GM18517 (cell line): Measurements from ENCODE around the gene AKR1A1.
"Not testable (repeated sequence)": the region's sequence is repeated elsewhere in the genome, so short reads cannot be mapped to it uniquely, and the experiment has no call there.

ENCODE experiments used
- ATAC-seq: cut with Tn5 transposase; IDR thresholded peaks from one replicate; pipeline ENCODE4 v1.9.1; 2021; ENCODE audit warnings: mild to moderate bottlenecking, moderate library complexity; ENCODE audit not compliant: unreplicated experiment

Gene AKR1A1

GRCh38 chr1:45550401-45551351 lies at the start of gene AKR1A1:
TSS of gene AKR1A1 (plus strand) at chr1:45550826. CDS start at chr1:45561795, 10,969 bp downstream.
- ATAC-seq, result peak; percentile 76

- ATAC-seq, result no peak
Measured at GRCh38 chr1:45501505-45501859, 49.1 kb upstream of the AKR1A1 start.

DNA sequence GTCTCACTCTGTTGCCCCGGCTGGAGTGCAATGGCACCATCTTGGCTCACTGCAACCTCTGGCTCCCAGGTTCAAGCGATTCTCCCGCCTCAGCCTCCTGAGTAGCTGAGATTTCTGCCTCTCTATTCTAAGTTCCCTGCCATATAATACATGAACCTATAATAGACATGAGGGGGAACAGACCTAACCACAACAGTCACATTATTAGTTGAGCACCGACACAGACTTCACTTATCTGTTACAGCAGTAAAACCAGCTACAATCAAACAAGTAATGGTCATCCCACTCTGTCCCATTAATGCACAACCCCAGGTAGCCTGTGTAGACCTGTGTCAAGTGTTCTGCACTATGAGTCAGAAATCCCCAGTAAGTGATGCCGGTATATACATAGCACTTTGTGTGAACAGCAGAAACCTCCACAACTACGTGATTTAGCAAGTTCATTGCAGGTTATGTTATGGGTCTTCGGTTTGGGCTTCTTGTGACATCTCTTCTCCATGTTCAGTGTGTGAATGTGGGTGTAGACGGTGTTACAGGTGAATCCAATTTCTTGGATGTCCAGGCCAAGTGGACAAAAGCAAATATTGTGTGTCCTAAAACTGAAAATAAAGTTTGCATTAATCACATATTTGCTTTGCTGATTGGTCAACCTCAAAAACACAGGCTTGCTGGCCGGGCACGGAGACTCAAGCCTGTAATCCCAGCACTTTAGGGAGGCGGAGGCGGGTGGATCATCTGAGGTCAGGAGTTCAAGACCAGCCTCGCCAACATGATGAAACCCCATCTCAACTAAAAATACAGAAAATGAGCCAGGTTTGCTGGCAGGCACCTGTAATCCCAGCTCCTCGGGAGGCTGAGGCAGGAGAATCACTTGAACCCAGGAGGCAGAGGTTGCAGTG lies 46.9 kb upstream of the AKR1A1 start:
- ATAC-seq, result no peak

- ATAC-seq, result no peak
Measured at GRCh38 chr1:45507195-45507594, 43.4 kb upstream of the AKR1A1 start.

GRCh38 chr1:45507893-45508292 lies 42.7 kb upstream of the AKR1A1 start:
- no peak for ATAC-seq

DNA sequence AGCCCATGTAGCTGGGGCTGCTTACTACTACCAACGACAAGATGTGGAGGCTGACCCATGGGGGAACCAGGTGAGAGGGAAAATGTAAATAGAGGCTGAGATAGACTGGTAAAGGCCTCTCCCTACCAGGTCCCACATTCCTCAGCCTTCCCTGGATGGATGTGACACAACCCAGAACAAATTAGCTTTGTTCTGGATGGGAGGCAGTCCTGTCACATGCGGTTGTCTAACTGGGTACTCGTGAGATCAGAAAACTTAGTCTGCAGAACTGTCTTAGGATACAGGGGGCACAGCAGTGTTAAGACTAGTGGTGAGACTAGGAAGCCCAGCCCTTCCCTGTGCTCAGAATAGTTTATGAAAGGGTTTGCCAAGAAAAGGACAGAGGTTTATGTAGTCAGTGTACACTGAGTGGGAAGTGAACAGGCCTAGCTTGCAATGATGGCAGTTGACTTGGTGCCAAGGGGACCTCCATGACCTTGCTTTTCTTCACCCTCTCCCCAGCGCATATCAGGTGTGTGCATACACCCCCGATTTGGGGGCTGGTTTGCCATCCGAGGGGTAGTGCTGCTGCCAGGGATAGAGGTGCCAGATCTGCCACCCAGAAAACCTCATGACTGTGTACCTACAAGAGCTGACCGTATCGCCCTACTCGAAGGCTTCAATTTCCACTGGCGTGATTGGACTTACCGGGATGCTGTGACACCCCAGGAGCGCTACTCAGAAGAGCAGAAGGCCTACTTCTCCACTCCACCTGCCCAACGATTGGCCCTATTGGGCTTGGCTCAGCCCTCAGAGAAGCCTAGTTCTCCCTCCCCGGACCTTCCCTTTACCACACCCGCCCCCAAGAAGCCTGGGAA lies 42.1 kb upstream of the AKR1A1 start:
- no peak for ATAC-seq

DNA sequence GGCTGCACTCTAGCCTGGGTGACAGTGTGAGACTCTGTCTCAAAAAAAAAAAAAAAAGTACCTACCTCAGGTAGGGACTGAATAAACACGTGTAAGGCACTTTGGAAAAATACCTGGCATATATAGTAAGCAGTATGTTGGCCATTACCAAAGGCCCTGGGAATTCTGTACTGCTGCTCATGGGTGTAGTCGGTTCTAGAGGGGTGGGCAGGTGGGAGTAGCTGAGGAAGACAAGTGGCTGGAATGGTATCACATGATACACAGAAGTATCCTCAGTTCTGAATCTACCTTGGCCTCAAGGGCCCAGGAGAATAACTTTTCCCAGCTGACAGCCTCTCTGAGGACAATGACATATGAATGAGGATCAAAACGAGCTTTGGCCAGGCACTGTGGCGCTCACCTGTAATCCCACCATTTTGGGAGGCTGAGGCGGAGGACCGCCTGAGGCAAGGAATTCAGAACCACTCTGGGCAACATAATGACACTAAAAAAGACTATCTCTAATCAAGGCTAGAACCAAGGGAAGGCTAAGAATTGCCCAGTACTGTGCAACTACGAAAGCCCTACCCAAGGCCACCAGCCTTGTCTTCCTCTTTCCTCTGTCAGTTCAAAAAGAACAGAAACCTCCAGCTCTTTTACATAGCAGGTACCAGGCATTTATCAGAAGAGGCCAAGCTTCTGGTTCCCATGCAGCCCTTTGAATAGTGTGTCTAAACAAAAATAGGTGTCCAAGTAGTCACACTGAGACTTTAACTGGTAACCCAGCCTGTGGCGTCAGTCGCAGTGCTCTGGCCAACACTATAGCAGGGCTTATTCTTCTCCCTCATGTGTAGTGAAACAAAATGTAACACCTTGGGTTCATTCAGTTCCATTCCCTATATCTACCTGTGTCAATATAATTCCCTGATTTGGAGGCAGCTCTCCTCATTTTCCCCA lies 40.3 kb upstream of the AKR1A1 start:
- no peak for ATAC-seq

DNA sequence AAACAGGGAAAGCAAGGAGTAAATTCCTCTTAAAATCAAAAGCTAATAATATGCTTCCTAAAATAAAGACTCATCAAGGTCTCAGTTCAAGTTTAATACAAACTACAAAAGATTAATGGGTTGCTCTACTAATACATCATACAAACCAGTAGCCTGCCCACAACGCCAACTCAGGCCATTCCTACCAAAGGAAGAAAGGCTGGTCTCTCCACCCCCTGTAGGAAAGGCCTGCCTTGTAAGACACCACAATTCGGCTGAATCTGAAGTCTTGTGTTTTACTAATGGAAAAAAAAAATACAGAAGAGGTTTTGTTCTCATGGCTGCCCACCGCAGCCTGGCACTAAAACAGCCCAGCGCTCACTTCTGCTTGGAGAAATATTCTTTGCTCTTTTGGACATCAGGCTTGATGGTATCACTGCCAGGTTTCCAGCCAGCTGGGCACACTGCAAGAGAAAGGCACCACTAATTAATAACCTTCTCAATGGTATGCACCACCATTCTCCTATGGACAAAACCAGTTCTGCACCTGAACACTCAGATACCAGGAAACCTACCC lies 39.6 kb upstream of the AKR1A1 start:
- ATAC-seq, result no peak

- no peak for ATAC-seq
Measured at GRCh38 chr1:45512641-45513054, 38.0 kb upstream of the AKR1A1 start.

DNA sequence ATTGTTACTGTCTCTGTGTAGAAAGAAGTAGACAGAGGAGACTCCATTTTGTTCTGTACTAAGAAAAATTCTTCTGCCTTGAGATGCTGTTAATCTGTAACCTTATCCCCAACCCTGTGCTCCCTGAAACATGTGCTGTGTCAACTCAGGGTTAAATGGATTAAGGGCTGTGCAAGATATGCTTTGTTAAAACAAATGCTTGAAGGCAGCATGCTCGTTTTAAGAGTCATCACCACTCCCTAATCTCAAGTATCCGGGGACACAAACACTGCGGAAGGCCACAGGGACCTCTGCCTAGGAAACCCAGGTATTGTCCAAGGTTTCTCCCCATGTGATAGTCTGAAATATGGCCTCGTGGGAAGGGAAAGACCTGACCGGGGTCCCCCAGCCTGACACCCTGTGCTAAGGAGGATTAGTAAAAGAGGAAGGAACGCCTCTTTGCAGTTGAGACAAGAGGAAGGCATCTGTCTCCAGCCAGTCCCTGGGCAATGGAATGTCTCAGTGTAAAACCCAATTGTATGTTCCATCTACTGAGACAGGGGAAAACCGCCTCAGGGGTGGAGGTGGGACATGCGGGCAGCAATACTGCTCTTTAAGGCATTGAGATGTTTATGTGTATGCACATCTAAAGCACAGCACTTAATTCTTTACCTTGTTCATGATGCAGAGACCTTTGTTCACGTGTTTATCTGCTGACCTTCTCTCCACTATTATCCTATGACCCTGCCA lies 36.9 kb upstream of the AKR1A1 start:
- not testable (repeated sequence) for ATAC-seq

- no peak for ATAC-seq
Measured at GRCh38 chr1:45516036-45516435, 34.6 kb upstream of the AKR1A1 start.

DNA sequence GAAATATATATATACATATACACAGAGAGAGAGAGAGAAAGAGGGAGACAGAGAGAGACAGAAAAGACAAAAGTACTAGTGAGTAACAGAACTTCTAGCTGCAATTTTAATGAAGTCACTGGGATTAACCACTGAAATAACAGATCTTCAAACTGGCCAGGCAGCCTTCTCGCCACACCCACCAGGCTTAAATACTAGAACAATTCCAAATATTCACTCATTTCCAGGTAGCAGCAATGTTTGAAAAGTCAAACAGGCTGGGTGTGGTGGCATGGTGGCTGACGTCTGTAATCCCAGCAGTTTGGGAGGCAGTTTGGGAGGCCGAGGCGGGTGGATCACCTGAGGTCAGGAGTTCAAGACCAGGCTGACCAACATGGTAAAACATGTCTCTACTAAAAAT lies 34.2 kb upstream of the AKR1A1 start:
- no peak for ATAC-seq

DNA sequence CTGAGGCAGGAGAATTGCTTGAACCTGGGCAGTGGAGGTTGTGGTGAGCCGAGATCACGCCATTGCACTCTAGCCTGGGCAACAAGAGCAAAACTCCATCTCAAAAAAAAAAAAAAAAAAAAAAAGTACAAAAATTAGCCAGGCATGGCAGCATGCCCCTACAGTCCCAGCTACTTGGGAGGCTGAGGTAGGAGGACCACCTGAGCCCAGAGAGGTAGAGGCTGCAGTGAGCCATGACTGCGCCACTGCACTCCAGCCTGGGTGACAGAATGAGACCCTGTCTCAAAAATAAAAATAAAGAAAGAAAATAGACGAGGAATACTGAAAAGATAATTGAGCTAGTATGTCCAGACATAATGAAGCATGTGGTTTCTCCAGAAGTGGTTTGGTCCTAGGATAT lies 32.3 kb upstream of the AKR1A1 start:
- not testable (repeated sequence) for ATAC-seq

GRCh38 chr1:45518910-45519309 lies 31.7 kb upstream of the AKR1A1 start:
- no peak for ATAC-seq

GRCh38 chr1:45519774-45520173 lies 30.9 kb upstream of the AKR1A1 start:
- ATAC-seq, result not testable (repeated sequence)

GRCh38 chr1:45521413-45522323 lies 29.0 kb upstream of the AKR1A1 start, which contains the start of gene PRDX1:
TSS of gene PRDX1 (minus strand) at chr1:45521884. CDS start at chr1:45519043, 2,841 bp downstream.
- ATAC-seq, result peak; percentile 88

GRCh38 chr1:45522324-45523104 lies 28.1 kb upstream of the AKR1A1 start:
- ATAC-seq, result no peak
